K562 (cell line): ENCODE data around the gene LACTB. TPM values are rescaled to one million over a fixed set of nuclear protein-coding genes. Genes with fewer than 3 reads are reported as not detected.

ENCODE experiments used
- BRD4 ChIP-seq: fragments of 200-600 bp; sonication (generic); IDR thresholded peaks from 2 replicates; pipeline ENCODE4 v1.6.1; 2017; ENCODE audit warnings: inconsistent platforms
- COPS2 ChIP-seq: fragments of 450-650 bp; conservative IDR thresholded peaks from 2 replicates; pipeline ENCODE4 v1.6.1; 2016; ENCODE audit warnings: mild to moderate bottlenecking, moderate library complexity
- ELF2 ChIP-seq: fragments of 250-450 bp; sonication (Bioruptor Pico); IDR thresholded peaks from 2 replicates; pipeline ENCODE4 v1.5.0; 2021; ENCODE audit warnings: mild to moderate bottlenecking
- ESRRA ChIP-seq: fragments of 450-650 bp; IDR thresholded peaks from 2 replicates; pipeline ENCODE4 v1.6.1; 2014; ENCODE audit warnings: low read depth, mild to moderate bottlenecking, moderate library complexity, borderline replicate concordance
- RBBP5 ChIP-seq: fragments of 200-600 bp; sonication (generic); IDR thresholded peaks from 2 replicates; pipeline ENCODE4 v1.6.1; 2012; ENCODE audit warnings: borderline replicate concordance, mild to moderate bottlenecking, low read length, control low read depth, inconsistent platforms; ENCODE audit not compliant: insufficient read depth, poor library complexity, severe bottlenecking
- SIN3A ChIP-seq, 2 experiments: fragments of 150-350 bp in 1 of 2; IDR thresholded peaks; 2 replicates each; pipeline ENCODE4 v1.6.1; 2011 to 2016; ENCODE audit warnings: borderline replicate concordance in 2 of 2, low read depth in 2 of 2, low read length in 2 of 2, mild to moderate bottlenecking in 2 of 2, moderate library complexity in 2 of 2; ENCODE audit not compliant: control insufficient read depth in 1 of 2
- TAF9B ChIP-seq: fragments of 450-650 bp; IDR thresholded peaks from 2 replicates; pipeline ENCODE4 v1.6.1; 2018; ENCODE audit warnings: mild to moderate bottlenecking; ENCODE audit not compliant: partially characterized antibody
- TRIM28 ChIP-seq: fragments of 450-650 bp; IDR thresholded peaks from 2 replicates; pipeline ENCODE4 v1.6.1; 2017
- ZNF217 ChIP-seq: sonication (generic); formaldehyde crosslinking; IDR thresholded peaks from 2 replicates; pipeline ENCODE4 v1.8.0; 2022; ENCODE audit warnings: mild to moderate bottlenecking, missing genetic modification reagents
- polyA plus RNA-seq, 8 experiments: library from polyadenylated mRNA; depleted of rRNA in 4 of 8; stranded (reverse) in 5 of 8; unstranded in 3 of 8; fragments of >200 nt; fragmentation: Nextera tagmentation in 2 of 8; fragmentation: Illumina TruSeq in 1 of 8; extraction: Ambion mirVana in 2 of 8; extraction: Trizol in 1 of 8; gene quantifications; 2 replicates each; pipeline versions ENCODE4 v1.2.1 to v1.2.3, GENCODE V29; 2011 to 2014; ENCODE audit warnings: inconsistent platforms in 1 of 8, missing spikeins in 1 of 8
- total RNA-seq, 7 experiments: library from RNA; depleted of rRNA in 6 of 7; stranded (reverse); fragments of >200 nt in 6 of 7; fragmentation: Illumina TruSeq in 2 of 7; extraction: Trizol in 2 of 7; gene quantifications; 2 replicates each; pipeline versions ENCODE4 v1.2.1 to v1.2.3, GENCODE V29; 2011 to 2021; ENCODE audit warnings: low replicate concordance in 1 of 7
- TF ChIP-seq, protein P1 (sequence below): sonication (generic); formaldehyde crosslinking; IDR thresholded peaks from 2 replicates; pipeline ENCODE4 v1.8.0; 2022; ENCODE audit warnings: mild to moderate bottlenecking, missing genetic modification reagents
- TF ChIP-seq, protein P2 (sequence below), 2 experiments: fragments of 250-450 bp in 1 of 2; fragments of 450-650 bp in 1 of 2; sonication (Bioruptor Pico) in 1 of 2; IDR thresholded peaks; 2 replicates each; pipeline versions ENCODE4 v1.6.1 to v1.8.0; 2016 to 2021; ENCODE audit warnings: mild to moderate bottlenecking in 2 of 2, moderate library complexity in 2 of 2, missing compliant biosample characterization in 1 of 2, missing genetic modification characterization in 1 of 2
- TF ChIP-seq, protein P3 (sequence below): fragments of 250-450 bp; sonication (Bioruptor Pico); IDR thresholded peaks from 2 replicates; pipeline ENCODE4 v1.4.0; 2020; ENCODE audit warnings: mild to moderate bottlenecking, moderate library complexity
- TF ChIP-seq, protein P4 (sequence below): fragments of 250-450 bp; sonication (Bioruptor Pico); IDR thresholded peaks from 2 replicates; pipeline ENCODE4 v1.4.0; 2020

The LACTB gene
- total and polyA plus RNA-seq, 9 of the 15 experiments (the other 6 are each of a cell fraction or from before 2014, with no cell fraction given): 3.1 to 15.5 (median 9.8) TPM

DNA sequence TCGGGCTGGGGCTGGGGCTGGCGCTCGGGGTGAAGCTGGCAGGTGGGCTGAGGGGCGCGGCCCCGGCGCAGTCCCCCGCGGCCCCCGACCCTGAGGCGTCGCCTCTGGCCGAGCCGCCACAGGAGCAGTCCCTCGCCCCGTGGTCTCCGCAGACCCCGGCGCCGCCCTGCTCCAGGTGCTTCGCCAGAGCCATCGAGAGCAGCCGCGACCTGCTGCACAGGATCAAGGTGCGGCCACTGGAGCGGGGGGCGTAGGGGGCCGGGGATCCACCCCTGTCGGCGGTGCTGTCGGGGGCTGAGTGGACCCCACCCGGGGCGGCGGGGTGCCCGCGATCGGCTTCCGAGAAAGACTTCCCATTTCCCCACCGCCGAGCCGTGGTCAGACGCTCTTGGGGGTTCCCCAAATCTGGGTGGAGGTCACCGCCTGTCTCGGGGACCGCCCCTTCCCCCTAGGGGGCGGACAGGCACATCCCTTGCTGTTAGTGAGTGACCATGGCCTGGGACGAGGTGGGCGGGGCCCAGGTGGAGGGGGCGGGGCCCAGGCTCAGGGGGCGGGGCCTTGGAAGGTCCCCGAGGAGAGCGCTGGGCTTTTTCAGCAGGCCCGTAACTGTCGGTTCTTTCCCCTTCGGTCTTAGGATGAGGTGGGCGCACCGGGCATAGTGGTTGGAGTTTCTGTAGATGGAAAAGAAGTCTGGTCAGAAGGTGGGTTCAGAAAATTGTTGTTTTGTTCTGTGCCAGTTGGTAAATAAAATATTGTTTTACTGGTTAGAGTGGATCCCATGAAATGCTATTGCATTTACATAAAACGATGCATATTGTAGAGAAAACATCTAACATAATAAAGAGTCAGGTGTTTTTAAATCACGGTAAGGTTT lies 578 bp downstream of the LACTB start (continued):
- TF ChIP-seq, protein P1, sequence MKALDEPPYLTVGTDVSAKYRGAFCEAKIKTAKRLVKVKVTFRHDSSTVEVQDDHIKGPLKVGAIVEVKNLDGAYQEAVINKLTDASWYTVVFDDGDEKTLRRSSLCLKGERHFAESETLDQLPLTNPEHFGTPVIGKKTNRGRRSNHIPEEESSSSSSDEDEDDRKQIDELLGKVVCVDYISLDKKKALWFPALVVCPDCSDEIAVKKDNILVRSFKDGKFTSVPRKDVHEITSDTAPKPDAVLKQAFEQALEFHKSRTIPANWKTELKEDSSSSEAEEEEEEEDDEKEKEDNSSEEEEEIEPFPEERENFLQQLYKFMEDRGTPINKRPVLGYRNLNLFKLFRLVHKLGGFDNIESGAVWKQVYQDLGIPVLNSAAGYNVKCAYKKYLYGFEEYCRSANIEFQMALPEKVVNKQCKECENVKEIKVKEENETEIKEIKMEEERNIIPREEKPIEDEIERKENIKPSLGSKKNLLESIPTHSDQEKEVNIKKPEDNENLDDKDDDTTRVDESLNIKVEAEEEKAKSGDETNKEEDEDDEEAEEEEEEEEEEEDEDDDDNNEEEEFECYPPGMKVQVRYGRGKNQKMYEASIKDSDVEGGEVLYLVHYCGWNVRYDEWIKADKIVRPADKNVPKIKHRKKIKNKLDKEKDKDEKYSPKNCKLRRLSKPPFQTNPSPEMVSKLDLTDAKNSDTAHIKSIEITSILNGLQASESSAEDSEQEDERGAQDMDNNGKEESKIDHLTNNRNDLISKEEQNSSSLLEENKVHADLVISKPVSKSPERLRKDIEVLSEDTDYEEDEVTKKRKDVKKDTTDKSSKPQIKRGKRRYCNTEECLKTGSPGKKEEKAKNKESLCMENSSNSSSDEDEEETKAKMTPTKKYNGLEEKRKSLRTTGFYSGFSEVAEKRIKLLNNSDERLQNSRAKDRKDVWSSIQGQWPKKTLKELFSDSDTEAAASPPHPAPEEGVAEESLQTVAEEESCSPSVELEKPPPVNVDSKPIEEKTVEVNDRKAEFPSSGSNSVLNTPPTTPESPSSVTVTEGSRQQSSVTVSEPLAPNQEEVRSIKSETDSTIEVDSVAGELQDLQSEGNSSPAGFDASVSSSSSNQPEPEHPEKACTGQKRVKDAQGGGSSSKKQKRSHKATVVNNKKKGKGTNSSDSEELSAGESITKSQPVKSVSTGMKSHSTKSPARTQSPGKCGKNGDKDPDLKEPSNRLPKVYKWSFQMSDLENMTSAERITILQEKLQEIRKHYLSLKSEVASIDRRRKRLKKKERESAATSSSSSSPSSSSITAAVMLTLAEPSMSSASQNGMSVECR (CRISPR knock-in tag): peak; percentile 75
- TF ChIP-seq ZNF217 (CRISPR knock-in tag) (no peak), SIN3A (IDR thresholded peaks at IDR 0.05; ENCODE audit: borderline replicate concordance in 2 of 2, control insufficient read depth in 1 of 2, low read depth in 2 of 2, low read length in 2 of 2) (no peak; a peak in 1 of 4 replicates), TAF9B (no peak), ESRRA (peak; percentile 36; the same call in 1 of the 2 replicates), COPS2 (no peak), BRD4 (no peak), RBBP5 (peak; percentile 73), TRIM28 (no peak), ELF2 (CRISPR knock-in tag) (no peak)
- TF ChIP-seq, protein P2, sequence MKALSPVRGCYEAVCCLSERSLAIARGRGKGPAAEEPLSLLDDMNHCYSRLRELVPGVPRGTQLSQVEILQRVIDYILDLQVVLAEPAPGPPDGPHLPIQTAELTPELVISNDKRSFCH (CRISPR knock-in tag; IDR thresholded peaks at IDR 0.05): no peak
- TF ChIP-seq, protein P2 (tag; IDR thresholded peaks at IDR 0.05): 0 out of 2 replicates have a peak, but pooled peaks have one; percentile 18
- TF ChIP-seq, protein P3, sequence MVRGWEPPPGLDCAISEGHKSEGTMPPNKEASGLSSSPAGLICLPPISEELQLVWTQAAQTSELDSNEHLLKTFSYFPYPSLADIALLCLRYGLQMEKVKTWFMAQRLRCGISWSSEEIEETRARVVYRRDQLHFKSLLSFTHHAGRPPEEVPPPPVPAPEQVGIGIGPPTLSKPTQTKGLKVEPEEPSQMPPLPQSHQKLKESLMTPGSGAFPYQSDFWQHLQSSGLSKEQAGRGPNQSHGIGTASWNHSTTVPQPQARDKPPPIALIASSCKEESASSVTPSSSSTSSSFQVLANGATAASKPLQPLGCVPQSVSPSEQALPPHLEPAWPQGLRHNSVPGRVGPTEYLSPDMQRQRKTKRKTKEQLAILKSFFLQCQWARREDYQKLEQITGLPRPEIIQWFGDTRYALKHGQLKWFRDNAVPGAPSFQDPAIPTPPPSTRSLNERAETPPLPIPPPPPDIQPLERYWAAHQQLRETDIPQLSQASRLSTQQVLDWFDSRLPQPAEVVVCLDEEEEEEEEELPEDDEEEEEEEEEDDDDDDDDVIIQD (CRISPR knock-in tag): no peak
- TF ChIP-seq, protein P4, sequence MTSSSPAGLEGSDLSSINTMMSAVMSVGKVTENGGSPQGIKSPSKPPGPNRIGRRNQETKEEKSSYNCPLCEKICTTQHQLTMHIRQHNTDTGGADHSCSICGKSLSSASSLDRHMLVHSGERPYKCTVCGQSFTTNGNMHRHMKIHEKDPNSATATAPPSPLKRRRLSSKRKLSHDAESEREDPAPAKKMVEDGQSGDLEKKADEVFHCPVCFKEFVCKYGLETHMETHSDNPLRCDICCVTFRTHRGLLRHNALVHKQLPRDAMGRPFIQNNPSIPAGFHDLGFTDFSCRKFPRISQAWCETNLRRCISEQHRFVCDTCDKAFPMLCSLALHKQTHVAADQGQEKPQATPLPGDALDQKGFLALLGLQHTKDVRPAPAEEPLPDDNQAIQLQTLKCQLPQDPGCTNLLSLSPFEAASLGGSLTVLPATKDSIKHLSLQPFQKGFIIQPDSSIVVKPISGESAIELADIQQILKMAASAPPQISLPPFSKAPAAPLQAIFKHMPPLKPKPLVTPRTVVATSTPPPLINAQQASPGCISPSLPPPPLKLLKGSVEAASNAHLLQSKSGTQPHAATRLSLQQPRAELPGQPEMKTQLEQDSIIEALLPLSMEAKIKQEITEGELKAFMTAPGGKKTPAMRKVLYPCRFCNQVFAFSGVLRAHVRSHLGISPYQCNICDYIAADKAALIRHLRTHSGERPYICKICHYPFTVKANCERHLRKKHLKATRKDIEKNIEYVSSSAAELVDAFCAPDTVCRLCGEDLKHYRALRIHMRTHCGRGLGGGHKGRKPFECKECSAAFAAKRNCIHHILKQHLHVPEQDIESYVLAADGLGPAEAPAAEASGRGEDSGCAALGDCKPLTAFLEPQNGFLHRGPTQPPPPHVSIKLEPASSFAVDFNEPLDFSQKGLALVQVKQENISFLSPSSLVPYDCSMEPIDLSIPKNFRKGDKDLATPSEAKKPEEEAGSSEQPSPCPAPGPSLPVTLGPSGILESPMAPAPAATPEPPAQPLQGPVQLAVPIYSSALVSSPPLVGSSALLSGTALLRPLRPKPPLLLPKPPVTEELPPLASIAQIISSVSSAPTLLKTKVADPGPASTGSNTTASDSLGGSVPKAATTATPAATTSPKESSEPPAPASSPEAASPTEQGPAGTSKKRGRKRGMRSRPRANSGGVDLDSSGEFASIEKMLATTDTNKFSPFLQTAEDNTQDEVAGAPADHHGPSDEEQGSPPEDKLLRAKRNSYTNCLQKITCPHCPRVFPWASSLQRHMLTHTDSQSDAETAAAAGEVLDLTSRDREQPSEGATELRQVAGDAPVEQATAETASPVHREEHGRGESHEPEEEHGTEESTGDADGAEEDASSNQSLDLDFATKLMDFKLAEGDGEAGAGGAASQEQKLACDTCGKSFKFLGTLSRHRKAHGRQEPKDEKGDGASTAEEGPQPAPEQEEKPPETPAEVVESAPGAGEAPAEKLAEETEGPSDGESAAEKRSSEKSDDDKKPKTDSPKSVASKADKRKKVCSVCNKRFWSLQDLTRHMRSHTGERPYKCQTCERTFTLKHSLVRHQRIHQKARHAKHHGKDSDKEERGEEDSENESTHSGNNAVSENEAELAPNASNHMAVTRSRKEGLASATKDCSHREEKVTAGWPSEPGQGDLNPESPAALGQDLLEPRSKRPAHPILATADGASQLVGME: peak; percentile 69; the same call in 1 of the 2 replicates
